ENCODE results near the gene WAS.
"Not testable (repeated sequence)": the region's sequence is repeated elsewhere in the genome, so short reads cannot be mapped to it uniquely, and the experiment has no call there.

The WAS gene

DNA sequence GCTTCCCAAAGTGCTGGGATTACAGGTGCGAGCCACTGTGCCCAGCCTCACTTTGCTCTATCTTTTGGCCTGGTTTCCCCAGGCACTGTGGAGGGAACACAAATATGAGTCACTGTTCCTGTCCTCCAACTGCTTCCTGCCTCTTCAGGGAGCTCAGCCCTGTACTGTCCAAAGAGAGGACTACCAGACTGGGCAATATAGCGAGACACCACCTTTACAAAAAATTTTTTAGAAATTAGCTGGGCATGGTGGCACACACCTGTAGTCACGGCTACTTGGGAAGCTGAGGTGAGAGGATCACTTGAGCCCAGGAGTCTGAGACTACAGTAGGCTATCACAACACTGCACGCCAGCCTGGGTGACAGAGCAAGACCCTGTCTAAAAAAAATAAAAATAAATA is 16.9 kb upstream of the WAS start:
- Histone ChIP-seq H3K4me1 (ENCODE audit: insufficient read depth, low read length) (no peaks in the 10 kb centered on the region), H3K4me3 (ENCODE audit: low read depth in 1 of 2, low read length in 2 of 2) (no peak overlapping the region), H3K9ac (ENCODE audit: low read length) (no peak overlapping the region), H3K27ac (ENCODE audit: low read depth, low read length) (no peak overlapping the region), H3K9me3 (ENCODE audit: low read length) (no peaks in the 10 kb centered on the region), H3K27me3 (ENCODE audit: control insufficient read depth in 1 of 2, insufficient read depth in 2 of 2, low read length in 2 of 2) (peaks cover 0 to 4% of the 10 kb centered on the region in 2 donors), H3K36me3 (ENCODE audit: insufficient read depth, low read length) (no peaks in the 10 kb centered on the region)

DNA sequence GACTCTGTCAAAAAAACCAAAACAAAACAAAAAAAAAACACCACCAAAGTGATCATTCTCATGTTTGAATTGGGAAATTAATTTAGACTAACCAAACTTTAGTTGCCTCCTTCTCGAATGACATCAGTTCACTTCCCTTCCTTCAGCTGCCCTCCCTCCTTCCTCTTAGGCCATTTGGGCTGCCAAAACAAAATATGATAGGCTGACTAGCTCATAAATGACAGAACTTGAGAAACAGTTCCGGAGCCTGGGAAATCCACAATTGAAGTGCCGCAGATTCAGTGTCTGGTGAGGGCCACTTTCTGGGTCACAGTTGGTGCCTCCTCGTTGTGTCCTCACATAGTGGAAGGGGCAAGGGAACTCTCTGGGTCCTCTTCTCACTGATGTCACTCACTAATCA is 16.1 kb upstream of the WAS start:
- Histone ChIP-seq H3K27me3 (ENCODE audit: control insufficient read depth in 1 of 2, insufficient read depth in 2 of 2, low read length in 2 of 2) (peaks cover 0 to 4% of the 10 kb centered on the region in 2 donors), H3K4me1 (ENCODE audit: insufficient read depth, low read length) (no peaks in the 10 kb centered on the region), H3K27ac (ENCODE audit: low read depth, low read length) (no peak overlapping the region), H3K9ac (ENCODE audit: low read length) (no peak overlapping the region), H3K9me3 (ENCODE audit: low read length) (no peaks in the 10 kb centered on the region), H3K36me3 (ENCODE audit: insufficient read depth, low read length) (no peaks in the 10 kb centered on the region), H3K4me3 (ENCODE audit: low read depth in 1 of 2, low read length in 2 of 2) (no peak overlapping the region)

DNA sequence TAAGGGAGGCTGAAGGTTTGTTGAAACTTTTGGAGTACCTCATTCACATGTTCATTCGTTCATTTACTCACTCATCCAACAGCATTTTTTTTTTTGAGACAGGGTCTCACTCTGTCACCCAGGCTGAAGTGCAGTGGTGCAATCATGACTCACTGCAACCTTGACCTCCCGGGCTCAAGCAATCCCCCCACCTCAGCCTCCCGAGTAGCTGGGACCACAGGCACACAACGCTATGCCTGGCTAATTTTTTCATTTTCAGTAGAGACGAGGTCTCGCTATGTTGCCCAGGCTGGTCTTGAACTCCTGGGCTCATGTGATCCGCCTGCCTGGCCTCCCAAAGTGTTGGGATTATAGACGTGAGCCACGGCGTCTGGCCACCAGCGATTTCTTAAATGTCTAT is 15.4 kb upstream of the WAS start:
- H3K36me3 ChIP-seq (ENCODE audit: insufficient read depth, low read length); H3K9me3 ChIP-seq (ENCODE audit: low read length); H3K4me3 ChIP-seq (ENCODE audit: low read depth in 1 of 2, low read length in 2 of 2); H3K27me3 ChIP-seq (ENCODE audit: control insufficient read depth in 1 of 2, insufficient read depth in 2 of 2, low read length in 2 of 2); H3K4me1 ChIP-seq (ENCODE audit: insufficient read depth, low read length); H3K9ac ChIP-seq (ENCODE audit: low read length); H3K27ac ChIP-seq (ENCODE audit: low read depth, low read length): not testable (repeated sequence)

DNA sequence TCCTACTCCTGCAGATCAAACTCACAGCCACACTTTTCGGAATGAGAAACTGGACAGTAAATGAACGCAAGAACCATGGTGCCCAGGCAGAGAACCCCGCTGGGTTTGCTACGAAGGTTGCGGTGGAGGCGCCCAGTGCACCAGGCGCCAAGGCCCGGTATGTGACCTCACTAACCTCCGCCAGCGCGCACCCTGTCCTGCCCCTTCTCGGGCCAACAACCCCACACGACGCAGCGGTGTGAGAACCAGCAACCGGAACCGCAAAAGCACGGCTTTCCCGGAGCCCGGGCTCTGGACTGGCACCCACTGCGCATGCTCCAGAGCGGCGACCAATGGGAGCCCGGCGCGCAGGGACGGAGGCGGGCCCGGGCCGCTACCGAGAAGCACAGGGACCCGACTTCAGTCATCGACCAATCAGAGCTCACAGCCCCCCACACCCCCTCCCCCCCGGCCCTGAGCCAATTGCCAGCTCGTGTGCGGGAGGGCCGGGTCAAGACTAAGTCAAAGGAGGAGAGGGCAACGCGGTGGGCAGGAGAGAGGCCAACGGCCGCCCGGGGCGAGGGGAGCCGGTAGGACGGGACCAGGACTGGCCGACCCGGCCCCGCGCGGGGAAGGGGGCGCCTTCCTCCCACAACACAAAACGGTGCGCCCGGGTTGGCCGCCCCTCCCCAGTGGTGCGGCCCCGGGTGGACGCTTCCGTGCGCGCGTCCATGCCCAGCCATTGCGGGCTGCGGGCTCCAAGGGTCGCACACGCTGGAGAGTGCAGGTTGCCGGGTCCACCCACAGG is 7.3 kb upstream of the WAS start:
- Histone ChIP-seq H3K9ac (ENCODE audit: low read length) (peak overlapping the region; percentile 57), H3K36me3 (ENCODE audit: insufficient read depth, low read length) (no peaks in the 10 kb centered on the region), H3K4me3 (ENCODE audit: low read depth in 1 of 2, low read length in 2 of 2) (peak overlapping the region; percentile 42 to 69)

DNA sequence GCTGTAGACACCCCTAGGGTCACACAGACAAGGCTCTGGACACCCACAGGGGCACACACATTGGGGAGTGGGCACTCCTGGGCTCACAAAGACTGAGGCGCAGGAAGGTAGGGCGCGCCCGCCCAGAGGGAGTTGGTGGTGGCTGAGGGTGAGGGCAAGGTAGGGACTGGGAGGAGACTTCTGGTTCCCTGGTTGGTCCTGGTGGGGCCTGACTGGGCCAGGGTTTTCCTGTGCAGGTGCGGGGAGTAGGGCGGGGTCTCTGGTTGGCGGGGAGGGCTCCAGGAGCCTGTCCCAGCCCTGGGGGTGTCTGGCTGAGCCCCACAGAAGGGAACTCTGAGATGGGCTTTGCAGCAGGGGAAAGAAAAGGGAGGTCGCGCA is 6.7 kb upstream of the WAS start:
- H3K9ac ChIP-seq (ENCODE audit: low read length): peak overlapping the region; percentile 57
- H3K9me3 ChIP-seq (ENCODE audit: low read length): no peaks in the 10 kb centered on the region
- H3K36me3 ChIP-seq (ENCODE audit: insufficient read depth, low read length): no peaks in the 10 kb centered on the region
- peaks cover 8% of the 10 kb centered on the region for H3K4me1 ChIP-seq (ENCODE audit: insufficient read depth, low read length)
- H3K27me3 ChIP-seq (ENCODE audit: control insufficient read depth in 1 of 2, insufficient read depth in 2 of 2, low read length in 2 of 2): peaks cover 0 to 4% of the 10 kb centered on the region in 2 donors
- H3K27ac ChIP-seq (ENCODE audit: low read depth, low read length): peak overlapping the region; percentile 57
- peak overlapping the region; percentile 42 to 59 for H3K4me3 ChIP-seq (ENCODE audit: low read depth in 1 of 2, low read length in 2 of 2)

More for the DNA sequence above, 7.3 kb upstream of the WAS start:
- H3K27me3 ChIP-seq (ENCODE audit: control insufficient read depth in 1 of 2, insufficient read depth in 2 of 2, low read length in 2 of 2): peaks cover 0 to 4% of the 10 kb centered on the region in 2 donors
- peaks cover 8% of the 10 kb centered on the region for H3K4me1 ChIP-seq (ENCODE audit: insufficient read depth, low read length)
- H3K27ac ChIP-seq (ENCODE audit: low read depth, low read length): peak overlapping the region; percentile 57
- H3K9me3 ChIP-seq (ENCODE audit: low read length): no peaks in the 10 kb centered on the region

DNA sequence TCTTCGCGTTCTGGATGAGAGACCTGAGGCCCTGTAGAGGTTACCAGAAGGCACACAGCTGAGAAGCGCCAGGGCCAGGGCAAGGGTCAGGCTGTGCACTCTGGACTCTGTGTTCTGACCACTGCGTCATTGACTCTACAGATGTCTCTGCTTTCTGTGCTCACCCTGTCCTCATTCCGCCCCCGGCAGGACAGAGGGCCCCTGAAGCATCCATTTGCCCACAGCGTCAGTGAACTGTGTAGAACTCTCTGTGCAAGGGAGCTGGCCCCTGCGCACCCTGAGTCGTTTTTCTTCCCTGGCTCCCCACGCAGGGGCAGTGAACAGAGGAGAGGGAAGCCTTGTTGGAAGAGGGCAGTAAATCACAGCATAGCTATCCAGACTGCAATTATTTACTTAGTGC is 6.1 kb upstream of the WAS start:
- H3K27ac ChIP-seq (ENCODE audit: low read depth, low read length): no peak overlapping the region
- no peaks in the 10 kb centered on the region for H3K36me3 ChIP-seq (ENCODE audit: insufficient read depth, low read length)
- H3K4me3 ChIP-seq (ENCODE audit: low read depth in 1 of 2, low read length in 2 of 2): no peak overlapping the region
- H3K4me1 ChIP-seq (ENCODE audit: insufficient read depth, low read length): peaks cover 8% of the 10 kb centered on the region
- peaks cover 0 to 4% of the 10 kb centered on the region in 2 donors for H3K27me3 ChIP-seq (ENCODE audit: control insufficient read depth in 1 of 2, insufficient read depth in 2 of 2, low read length in 2 of 2)
- H3K9me3 ChIP-seq (ENCODE audit: low read length): no peaks in the 10 kb centered on the region
- H3K9ac ChIP-seq (ENCODE audit: low read length): no peak overlapping the region

DNA sequence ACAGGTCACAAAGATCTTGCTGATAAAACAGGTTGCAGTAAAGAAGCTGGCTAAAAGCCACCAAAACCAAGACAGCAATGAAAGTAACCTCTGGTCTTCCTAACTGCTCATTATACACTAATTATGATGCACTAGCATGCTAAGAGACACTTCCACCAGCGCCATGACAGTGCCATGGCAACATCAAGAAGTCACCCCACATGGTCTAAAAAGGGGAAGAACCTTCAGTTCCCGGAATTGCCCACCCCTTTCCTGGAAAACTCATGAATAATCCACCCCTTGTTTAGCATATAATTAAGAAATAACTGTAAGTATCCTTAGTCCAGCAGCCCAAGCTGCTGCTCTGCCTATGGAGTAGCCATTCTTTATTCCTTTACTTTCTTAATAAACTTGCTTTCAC is 3.1 kb upstream of the WAS start:
- H3K27ac ChIP-seq (ENCODE audit: low read depth, low read length); H3K9me3 ChIP-seq (ENCODE audit: low read length); H3K27me3 ChIP-seq (ENCODE audit: control insufficient read depth in 1 of 2, insufficient read depth in 2 of 2, low read length in 2 of 2); H3K4me1 ChIP-seq (ENCODE audit: insufficient read depth, low read length); H3K36me3 ChIP-seq (ENCODE audit: insufficient read depth, low read length); H3K4me3 ChIP-seq (ENCODE audit: low read depth in 1 of 2, low read length in 2 of 2); H3K9ac ChIP-seq (ENCODE audit: low read length): not testable (repeated sequence)

DNA sequence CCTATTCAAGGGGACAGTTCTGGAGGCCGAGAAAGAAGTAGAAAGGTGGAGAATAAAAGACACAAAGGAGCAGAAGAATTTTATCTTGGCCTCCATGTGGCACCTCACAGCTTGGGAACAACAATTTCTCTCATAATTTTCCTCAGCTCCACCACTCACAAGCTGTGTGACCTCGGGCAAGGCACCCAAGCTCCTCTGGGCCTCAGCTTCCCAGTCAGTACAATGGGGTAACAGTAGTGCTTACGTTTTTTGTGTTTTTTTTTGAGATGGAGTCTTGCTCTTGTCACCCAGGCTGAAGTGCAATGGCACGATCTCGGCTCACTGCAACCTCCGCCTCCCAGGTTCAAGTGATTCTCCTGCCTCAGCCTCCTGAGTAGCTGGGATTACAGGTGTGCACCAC is 2.7 kb upstream of the WAS start:
- H3K4me1 ChIP-seq (ENCODE audit: insufficient read depth, low read length); H3K27ac ChIP-seq (ENCODE audit: low read depth, low read length); H3K4me3 ChIP-seq (ENCODE audit: low read depth in 1 of 2, low read length in 2 of 2): not testable (repeated sequence)

DNA sequence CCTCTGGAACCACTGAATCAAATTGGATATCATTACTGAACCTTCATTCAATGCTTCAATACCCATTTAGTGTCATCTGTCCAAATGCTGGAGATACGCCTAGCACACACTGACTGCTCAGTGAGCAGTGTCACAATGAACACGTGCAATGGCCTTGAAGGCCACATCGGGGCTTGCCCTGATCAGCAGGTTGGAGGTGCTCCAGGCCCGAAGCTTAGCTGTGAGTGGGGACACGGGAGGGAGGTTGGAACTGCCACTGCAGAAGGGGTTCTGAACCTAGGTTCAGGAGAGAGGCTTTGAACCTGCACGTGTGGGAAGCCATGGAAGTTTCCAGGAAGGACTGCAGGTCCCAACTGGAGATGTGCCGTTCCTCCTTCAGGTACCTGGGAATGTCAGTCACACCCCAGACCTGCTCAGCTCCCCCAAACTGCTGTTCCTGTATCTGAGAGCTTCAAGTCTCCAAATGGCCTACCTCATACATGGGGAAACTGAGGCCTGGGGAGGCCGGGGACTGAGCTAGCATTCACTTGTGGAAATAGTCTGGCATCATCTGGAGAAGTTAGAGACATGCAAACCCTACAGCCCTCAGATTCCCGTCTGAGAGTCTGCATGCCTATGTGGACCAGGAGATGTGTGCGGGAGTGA is 1.9 kb upstream of the WAS start:
- Histone ChIP-seq H3K9me3 (ENCODE audit: low read length) (no peaks in the 10 kb centered on the region), H3K4me3 (ENCODE audit: low read depth in 1 of 2, low read length in 2 of 2) (no peak overlapping the region), H3K27me3 (ENCODE audit: control insufficient read depth in 1 of 2, insufficient read depth in 2 of 2, low read length in 2 of 2) (peaks cover 0 to 8% of the 10 kb centered on the region in 2 donors), H3K9ac (ENCODE audit: low read length) (no peak overlapping the region), H3K27ac (ENCODE audit: low read depth, low read length) (no peak overlapping the region), H3K36me3 (ENCODE audit: insufficient read depth, low read length) (no peaks in the 10 kb centered on the region), H3K4me1 (ENCODE audit: insufficient read depth, low read length) (peaks cover 8% of the 10 kb centered on the region)

More for the DNA sequence above, 2.7 kb upstream of the WAS start:
- H3K36me3 ChIP-seq (ENCODE audit: insufficient read depth, low read length); H3K9me3 ChIP-seq (ENCODE audit: low read length); H3K9ac ChIP-seq (ENCODE audit: low read length); H3K27me3 ChIP-seq (ENCODE audit: control insufficient read depth in 1 of 2, insufficient read depth in 2 of 2, low read length in 2 of 2): not testable (repeated sequence)

DNA sequence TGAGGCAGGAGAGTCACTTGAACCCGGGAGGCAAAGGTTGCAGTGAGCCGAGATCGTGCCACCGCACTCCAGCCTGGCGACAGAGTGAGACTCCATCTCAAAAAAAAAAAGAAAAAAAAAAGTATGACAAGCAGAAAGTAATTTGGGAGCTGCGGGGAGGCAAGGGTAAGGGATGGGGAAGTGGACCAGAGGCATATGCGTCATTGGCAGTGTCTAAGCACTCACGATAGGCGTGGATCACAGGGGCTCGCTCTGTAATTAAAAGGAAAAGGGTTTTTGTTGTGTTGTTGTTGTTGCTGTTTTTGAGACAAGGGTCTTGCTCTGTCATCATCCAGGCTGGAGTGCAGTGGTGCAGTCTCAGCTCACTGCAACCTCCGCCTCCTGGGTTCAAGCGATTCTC is 804 bp upstream of the WAS start:
- not testable (repeated sequence) for H3K4me1 ChIP-seq (ENCODE audit: insufficient read depth, low read length); H3K36me3 ChIP-seq (ENCODE audit: insufficient read depth, low read length); H3K27ac ChIP-seq (ENCODE audit: low read depth, low read length); H3K4me3 ChIP-seq (ENCODE audit: low read depth in 1 of 2, low read length in 2 of 2); H3K9ac ChIP-seq (ENCODE audit: low read length); H3K9me3 ChIP-seq (ENCODE audit: low read length); H3K27me3 ChIP-seq (ENCODE audit: control insufficient read depth in 1 of 2, insufficient read depth in 2 of 2, low read length in 2 of 2)

DNA sequence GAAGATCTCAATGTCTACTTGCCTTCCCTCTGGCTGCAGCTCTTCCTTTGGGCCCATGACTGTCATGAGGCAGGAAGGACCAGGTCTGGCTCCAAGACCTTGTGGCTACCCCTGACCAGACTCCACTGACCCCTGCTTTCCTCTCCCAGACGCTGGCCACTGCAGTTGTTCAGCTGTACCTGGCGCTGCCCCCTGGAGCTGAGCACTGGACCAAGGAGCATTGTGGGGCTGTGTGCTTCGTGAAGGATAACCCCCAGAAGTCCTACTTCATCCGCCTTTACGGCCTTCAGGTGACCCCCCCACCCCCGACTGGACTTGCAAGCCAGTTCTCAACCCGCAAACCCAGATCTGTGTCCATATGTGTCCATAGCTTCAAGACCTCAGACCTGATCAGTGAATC is 535 bp downstream of the WAS start:
- Histone ChIP-seq H3K9ac (ENCODE audit: low read length) (no peak overlapping the region), H3K9me3 (ENCODE audit: low read length) (no peaks in the 10 kb centered on the region), H3K4me1 (ENCODE audit: insufficient read depth, low read length) (no peaks in the 10 kb centered on the region), H3K27me3 (ENCODE audit: control insufficient read depth in 1 of 2, insufficient read depth in 2 of 2, low read length in 2 of 2) (peaks cover 0 to 15% of the 10 kb centered on the region in 2 donors), H3K36me3 (ENCODE audit: insufficient read depth, low read length) (no peaks in the 10 kb centered on the region), H3K27ac (ENCODE audit: low read depth, low read length) (no peak overlapping the region), H3K4me3 (ENCODE audit: low read depth in 1 of 2, low read length in 2 of 2) (no peak overlapping the region)

DNA sequence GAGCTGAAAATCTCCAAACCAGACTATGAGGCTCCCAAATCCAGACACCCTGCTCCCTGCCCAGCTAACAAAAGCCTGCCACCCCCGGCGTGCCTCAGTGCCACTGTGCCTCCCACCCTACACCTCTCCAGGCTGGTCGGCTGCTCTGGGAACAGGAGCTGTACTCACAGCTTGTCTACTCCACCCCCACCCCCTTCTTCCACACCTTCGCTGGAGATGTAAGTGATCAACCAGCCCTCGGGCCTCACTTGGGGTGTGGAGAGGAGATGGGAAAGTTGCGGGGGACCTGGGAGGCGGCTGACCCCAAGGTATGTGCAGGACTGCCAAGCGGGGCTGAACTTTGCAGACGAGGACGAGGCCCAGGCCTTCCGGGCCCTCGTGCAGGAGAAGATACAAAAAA is 1.8 kb downstream of the WAS start:
- Histone ChIP-seq H3K4me1 (ENCODE audit: insufficient read depth, low read length) (no peaks in the 10 kb centered on the region), H3K27ac (ENCODE audit: low read depth, low read length) (no peak overlapping the region), H3K9ac (ENCODE audit: low read length) (no peak overlapping the region), H3K36me3 (ENCODE audit: insufficient read depth, low read length) (no peaks in the 10 kb centered on the region), H3K9me3 (ENCODE audit: low read length) (no peaks in the 10 kb centered on the region), H3K4me3 (ENCODE audit: low read depth in 1 of 2, low read length in 2 of 2) (no peak overlapping the region), H3K27me3 (ENCODE audit: control insufficient read depth in 1 of 2, insufficient read depth in 2 of 2, low read length in 2 of 2) (peaks cover 0 to 15% of the 10 kb centered on the region in 2 donors)
